Measurements from ENCODE around the gene PPP4R4.

DNA sequence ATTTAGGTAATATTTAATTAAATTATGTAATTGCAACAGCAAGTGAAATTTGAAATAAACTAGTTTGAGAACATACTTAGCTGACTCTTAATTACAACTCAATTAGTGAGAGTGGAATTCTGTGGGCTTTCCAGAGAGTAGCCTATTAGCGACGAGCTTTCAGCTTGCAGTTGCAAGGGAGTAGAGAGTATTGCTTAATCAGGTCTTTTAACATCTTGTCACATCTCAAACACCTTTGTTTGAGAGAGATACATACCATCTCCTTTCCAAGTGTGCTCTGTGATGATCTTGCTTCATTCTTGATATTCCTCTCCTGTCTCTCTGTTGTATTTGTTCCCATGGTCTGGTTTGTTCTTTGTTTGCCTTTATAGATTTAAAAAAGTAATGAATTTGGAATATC, 7.7 kb downstream of the PPP4R4 start:
- no peak for TF ChIP-seq POLR2AphosphoS5 (IDR thresholded peaks at IDR 0.05)
- TF ChIP-seq, protein P1, sequence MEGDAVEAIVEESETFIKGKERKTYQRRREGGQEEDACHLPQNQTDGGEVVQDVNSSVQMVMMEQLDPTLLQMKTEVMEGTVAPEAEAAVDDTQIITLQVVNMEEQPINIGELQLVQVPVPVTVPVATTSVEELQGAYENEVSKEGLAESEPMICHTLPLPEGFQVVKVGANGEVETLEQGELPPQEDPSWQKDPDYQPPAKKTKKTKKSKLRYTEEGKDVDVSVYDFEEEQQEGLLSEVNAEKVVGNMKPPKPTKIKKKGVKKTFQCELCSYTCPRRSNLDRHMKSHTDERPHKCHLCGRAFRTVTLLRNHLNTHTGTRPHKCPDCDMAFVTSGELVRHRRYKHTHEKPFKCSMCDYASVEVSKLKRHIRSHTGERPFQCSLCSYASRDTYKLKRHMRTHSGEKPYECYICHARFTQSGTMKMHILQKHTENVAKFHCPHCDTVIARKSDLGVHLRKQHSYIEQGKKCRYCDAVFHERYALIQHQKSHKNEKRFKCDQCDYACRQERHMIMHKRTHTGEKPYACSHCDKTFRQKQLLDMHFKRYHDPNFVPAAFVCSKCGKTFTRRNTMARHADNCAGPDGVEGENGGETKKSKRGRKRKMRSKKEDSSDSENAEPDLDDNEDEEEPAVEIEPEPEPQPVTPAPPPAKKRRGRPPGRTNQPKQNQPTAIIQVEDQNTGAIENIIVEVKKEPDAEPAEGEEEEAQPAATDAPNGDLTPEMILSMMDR (IDR thresholded peaks at IDR 0.05 in 8 of 11, conservative IDR thresholded peaks at IDR 0.05 in 3 of 11): no peak

Measured in spleen (tissue), 7 donors.